ENCODE measurements around the gene LRRC10B. TPM values are rescaled to one million over a fixed set of nuclear protein-coding genes. Genes with fewer than 3 reads are reported as not detected.

The LRRC10B gene
- total RNA-seq, 1 experiment from 2014 or later = 1.1 TPM

GRCh38 chr11:61524446-61524845 lies 15.9 kb downstream of the LRRC10B start:
- Histone ChIP-seq H2AFZ (no peak overlapping the region), H3K4me2 (no peak overlapping the region), H3K27me3 (ENCODE audit: insufficient read depth, low read depth) (peaks cover 27% of the 10 kb centered on the region), H4K20me1 (ENCODE audit: insufficient read depth) (no peaks in the 10 kb centered on the region), H3K36me3 (ENCODE audit: low read depth) (no peaks in the 10 kb centered on the region), H3K9me3 (ENCODE audit: insufficient read depth, low read depth) (no peaks in the 10 kb centered on the region), H3F3A (ENCODE audit: insufficient read depth, low read depth) (no peaks in the 10 kb centered on the region), H3K9me2 (ENCODE audit: insufficient read depth) (no peaks in the 10 kb centered on the region), H3K4me1 (replicated peaks; ENCODE audit: insufficient read depth) (no peaks in the 10 kb centered on the region), H3K4me3 (no peak overlapping the region), H3K27ac (no peak overlapping the region), H3K79me2 (ENCODE audit: low read depth) (no peaks in the 10 kb centered on the region)
- no TSS peak for BruUV-seq (replicated peaks)
- ChIA-PET POLR2A (ENCODE audit: unreplicated experiment) (no interaction called here), CTCF (no interaction called here)
- intact Hi-C loops (cut with micrococcal nuclease; ENCODE audit: unreplicated experiment) = no loop called here
- TF ChIP-seq EZH2 (IDR thresholded peaks at IDR 0.05; ENCODE audit: low read depth) = no peak
- no peak for TF ChIP-seq CTCF (conservative IDR thresholded peaks at IDR 0.05)
- DNase-seq = no peak

GRCh38 chr11:61524963-61525587 lies 16.5 kb downstream of the LRRC10B start:
- no peaks in the 10 kb centered on the region for H4K20me1 ChIP-seq (ENCODE audit: insufficient read depth)
- H3K4me3 ChIP-seq = no peak overlapping the region
- no peaks in the 10 kb centered on the region for H3K9me2 ChIP-seq (ENCODE audit: insufficient read depth)
- intact Hi-C loops (cut with micrococcal nuclease; ENCODE audit: unreplicated experiment) = no loop called here
- no peak for DNase-seq
- no peaks in the 10 kb centered on the region for H3K9me3 ChIP-seq (ENCODE audit: insufficient read depth, low read depth)
- H3K4me1 ChIP-seq (replicated peaks; ENCODE audit: insufficient read depth) = no peaks in the 10 kb centered on the region
- H3K4me2 ChIP-seq = no peak overlapping the region
- no TSS peak for BruUV-seq (replicated peaks)
- ChIA-PET CTCF (no interaction called here), POLR2A (ENCODE audit: unreplicated experiment) (no interaction called here)
- no peak overlapping the region for H2AFZ ChIP-seq
- no peak for TF ChIP-seq CTCF (conservative IDR thresholded peaks at IDR 0.05)
- no peak for TF ChIP-seq EZH2 (IDR thresholded peaks at IDR 0.05; ENCODE audit: low read depth)
- H3K79me2 ChIP-seq (ENCODE audit: low read depth) = no peaks in the 10 kb centered on the region
- H3K36me3 ChIP-seq (ENCODE audit: low read depth) = no peaks in the 10 kb centered on the region
- no peaks in the 10 kb centered on the region for H3F3A ChIP-seq (ENCODE audit: insufficient read depth, low read depth)
- peaks cover 27% of the 10 kb centered on the region for H3K27me3 ChIP-seq (ENCODE audit: insufficient read depth, low read depth)
- no peak overlapping the region for H3K27ac ChIP-seq

- TF ChIP-seq EZH2 (IDR thresholded peaks at IDR 0.05; ENCODE audit: low read depth) (no peak), CTCF (conservative IDR thresholded peaks at IDR 0.05) (no peak)
- no peak for DNase-seq
- H4K20me1 ChIP-seq (ENCODE audit: insufficient read depth) = no peaks in the 10 kb centered on the region
- H3K4me2 ChIP-seq = no peak overlapping the region
- no peak overlapping the region for H3K4me3 ChIP-seq
- H3F3A ChIP-seq (ENCODE audit: insufficient read depth, low read depth) = no peaks in the 10 kb centered on the region
- H2AFZ ChIP-seq = no peak overlapping the region
- POLR2A ChIA-PET (ENCODE audit: unreplicated experiment) = interaction anchor here (0.7 kb wide), 1 partner anchor 20 kb away, joined by 3 read pairs; no protein-coding TSS in a partner anchor
- peaks cover 27% of the 10 kb centered on the region for H3K27me3 ChIP-seq (ENCODE audit: insufficient read depth, low read depth)
- intact Hi-C loops (cut with micrococcal nuclease; ENCODE audit: unreplicated experiment) = no loop called here
- no peaks in the 10 kb centered on the region for H3K79me2 ChIP-seq (ENCODE audit: low read depth)
- no peaks in the 10 kb centered on the region for H3K36me3 ChIP-seq (ENCODE audit: low read depth)
- H3K27ac ChIP-seq = no peak overlapping the region
- no TSS peak for BruUV-seq (replicated peaks)
- no peaks in the 10 kb centered on the region for H3K9me2 ChIP-seq (ENCODE audit: insufficient read depth)
- CTCF ChIA-PET = no interaction called here
- H3K4me1 ChIP-seq (replicated peaks; ENCODE audit: insufficient read depth) = no peaks in the 10 kb centered on the region
- H3K9me3 ChIP-seq (ENCODE audit: insufficient read depth, low read depth) = no peaks in the 10 kb centered on the region
These were observed 17.7 kb downstream of the LRRC10B start for GRCh38 chr11:61526229-61526628.

Data from PC-9 (cell line).